ENCODE data around the gene HEPHL1. TPM values are rescaled to one million over a fixed set of nuclear protein-coding genes. Genes with fewer than 3 reads are reported as not detected.
A peak's percentile ranks its signal among the peaks of the same experiment; 100 is the strongest.

HEPHL1 gene
- total RNA-seq, 1 donor from 2014 or later, result not detected

DNA sequence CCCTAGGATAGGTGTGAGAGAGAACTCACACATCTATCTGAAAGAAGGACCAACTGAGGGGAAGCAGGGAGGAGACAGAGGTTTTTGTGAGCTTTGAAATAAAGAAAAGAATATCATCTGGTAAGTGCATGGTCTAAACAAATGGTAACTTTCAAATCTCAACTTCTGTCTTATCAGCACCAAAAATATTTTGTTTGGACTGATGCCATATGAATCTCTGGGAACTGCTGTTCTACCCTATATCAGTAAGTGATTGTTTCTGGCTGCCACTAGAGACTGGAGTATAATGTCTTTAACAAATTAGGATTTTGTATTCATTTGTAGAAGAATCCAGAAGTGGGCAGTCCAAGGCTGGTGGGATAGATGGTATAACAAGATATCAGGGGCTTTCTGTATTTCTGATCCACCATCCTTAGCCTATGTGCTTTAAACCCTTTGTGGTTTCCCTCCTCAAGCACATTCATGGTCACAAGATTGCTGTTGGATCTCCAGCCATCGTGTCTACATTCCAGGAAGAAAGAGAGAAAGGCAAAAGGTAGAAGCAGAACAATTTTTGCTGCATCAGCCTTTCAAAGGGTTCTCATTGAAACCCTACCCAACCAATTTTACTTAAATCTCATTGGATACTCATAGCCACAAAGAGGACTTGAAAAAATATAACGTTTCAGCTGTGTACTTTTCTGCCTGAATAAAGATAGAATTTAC is 4.7 kb downstream of the HEPHL1 start:
- Histone ChIP-seq H3K27ac (replicated peaks) (peak overlapping the region; percentile 32), H3K4me3 (no peak overlapping the region), H3K9me3 (replicated peaks) (peaks cover 27% of the 10 kb centered on the region), H3K36me3 (no peaks in the 10 kb centered on the region), H3K4me1 (no peaks in the 10 kb centered on the region), H3K27me3 (ENCODE audit: low read depth) (no peaks in the 10 kb centered on the region)
- no peak for DNase-seq
- intact Hi-C loops (cut with micrococcal nuclease), result no loop called here
- TF ChIP-seq, protein P1, sequence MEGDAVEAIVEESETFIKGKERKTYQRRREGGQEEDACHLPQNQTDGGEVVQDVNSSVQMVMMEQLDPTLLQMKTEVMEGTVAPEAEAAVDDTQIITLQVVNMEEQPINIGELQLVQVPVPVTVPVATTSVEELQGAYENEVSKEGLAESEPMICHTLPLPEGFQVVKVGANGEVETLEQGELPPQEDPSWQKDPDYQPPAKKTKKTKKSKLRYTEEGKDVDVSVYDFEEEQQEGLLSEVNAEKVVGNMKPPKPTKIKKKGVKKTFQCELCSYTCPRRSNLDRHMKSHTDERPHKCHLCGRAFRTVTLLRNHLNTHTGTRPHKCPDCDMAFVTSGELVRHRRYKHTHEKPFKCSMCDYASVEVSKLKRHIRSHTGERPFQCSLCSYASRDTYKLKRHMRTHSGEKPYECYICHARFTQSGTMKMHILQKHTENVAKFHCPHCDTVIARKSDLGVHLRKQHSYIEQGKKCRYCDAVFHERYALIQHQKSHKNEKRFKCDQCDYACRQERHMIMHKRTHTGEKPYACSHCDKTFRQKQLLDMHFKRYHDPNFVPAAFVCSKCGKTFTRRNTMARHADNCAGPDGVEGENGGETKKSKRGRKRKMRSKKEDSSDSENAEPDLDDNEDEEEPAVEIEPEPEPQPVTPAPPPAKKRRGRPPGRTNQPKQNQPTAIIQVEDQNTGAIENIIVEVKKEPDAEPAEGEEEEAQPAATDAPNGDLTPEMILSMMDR (IDR thresholded peaks at IDR 0.05; ENCODE audit: borderline replicate concordance), result no peak

DNA sequence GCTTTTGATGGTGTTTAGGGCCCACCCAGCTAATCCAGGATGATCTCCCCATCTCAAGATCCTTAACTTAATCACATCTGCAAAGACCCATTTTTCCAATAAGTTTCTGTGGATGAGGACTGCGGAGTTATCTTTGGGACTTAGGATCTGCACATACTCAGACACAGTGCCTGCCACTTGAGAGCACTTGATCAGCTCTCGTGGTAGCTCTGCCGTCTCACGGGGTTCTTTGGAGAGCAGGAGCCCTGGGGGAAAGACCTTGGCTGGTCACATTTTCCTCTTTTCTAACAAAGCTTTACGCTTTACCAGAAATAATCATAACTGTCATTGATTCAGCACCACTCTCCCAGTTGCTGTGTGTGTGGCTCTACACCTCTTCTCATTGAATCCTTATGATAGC is 6.1 kb downstream of the HEPHL1 start:
- H3K27me3 ChIP-seq (ENCODE audit: low read depth), result no peaks in the 10 kb centered on the region
- H3K4me3 ChIP-seq, result no peak overlapping the region
- no peak overlapping the region for H3K27ac ChIP-seq (replicated peaks)
- TF ChIP-seq, protein P1 (IDR thresholded peaks at IDR 0.05; ENCODE audit: borderline replicate concordance), result no peak
- H3K4me1 ChIP-seq, result no peaks in the 10 kb centered on the region
- no peaks in the 10 kb centered on the region for H3K36me3 ChIP-seq
- no peak for DNase-seq
- peaks cover 27% of the 10 kb centered on the region for H3K9me3 ChIP-seq (replicated peaks)
- intact Hi-C loops (cut with micrococcal nuclease), result no loop called here

DNA sequence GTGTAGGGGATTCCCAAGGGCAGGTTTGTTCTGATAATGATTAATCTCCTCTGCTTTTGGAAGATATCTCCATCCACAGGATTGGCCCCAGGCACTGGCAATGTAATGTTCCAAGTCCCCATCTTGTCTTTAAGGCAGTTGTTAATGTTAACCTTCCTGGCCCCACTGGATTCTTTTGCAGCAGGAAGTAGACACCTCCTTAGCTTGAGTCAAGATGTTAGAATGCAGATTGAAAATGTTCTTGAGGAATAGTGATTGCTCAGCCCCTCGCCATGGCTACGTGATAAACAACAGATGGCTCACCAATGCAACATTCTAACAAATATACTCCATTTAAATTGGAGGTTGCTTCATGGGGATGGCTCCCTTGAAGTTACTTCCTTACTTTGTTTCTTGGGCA is 7.3 kb downstream of the HEPHL1 start:
- TF ChIP-seq, protein P1 (IDR thresholded peaks at IDR 0.05; ENCODE audit: borderline replicate concordance), result no peak
- no peaks in the 10 kb centered on the region for H3K4me1 ChIP-seq
- no peak overlapping the region for H3K27ac ChIP-seq (replicated peaks)
- intact Hi-C loops (cut with micrococcal nuclease), result no loop called here
- no peaks in the 10 kb centered on the region for H3K36me3 ChIP-seq
- H3K27me3 ChIP-seq (ENCODE audit: low read depth), result peaks cover 3% of the 10 kb centered on the region
- no peak overlapping the region for H3K4me3 ChIP-seq
- H3K9me3 ChIP-seq (replicated peaks), result peaks cover 27% of the 10 kb centered on the region
- DNase-seq, result no peak

- no peak overlapping the region for H3K27ac ChIP-seq (replicated peaks)
- H3K4me3 ChIP-seq, result no peak overlapping the region
- H3K27me3 ChIP-seq (ENCODE audit: low read depth), result peaks cover 3% of the 10 kb centered on the region
- DNase-seq, result no peak
- TF ChIP-seq, protein P1 (IDR thresholded peaks at IDR 0.05; ENCODE audit: borderline replicate concordance), result no peak
- H3K36me3 ChIP-seq, result no peaks in the 10 kb centered on the region
- peaks cover 27% of the 10 kb centered on the region for H3K9me3 ChIP-seq (replicated peaks)
- intact Hi-C loops (cut with micrococcal nuclease), result no loop called here
- H3K4me1 ChIP-seq, result no peaks in the 10 kb centered on the region
These were observed 8.9 kb downstream of the HEPHL1 start for GRCh38 chr11:94030059-94030458.

DNA sequence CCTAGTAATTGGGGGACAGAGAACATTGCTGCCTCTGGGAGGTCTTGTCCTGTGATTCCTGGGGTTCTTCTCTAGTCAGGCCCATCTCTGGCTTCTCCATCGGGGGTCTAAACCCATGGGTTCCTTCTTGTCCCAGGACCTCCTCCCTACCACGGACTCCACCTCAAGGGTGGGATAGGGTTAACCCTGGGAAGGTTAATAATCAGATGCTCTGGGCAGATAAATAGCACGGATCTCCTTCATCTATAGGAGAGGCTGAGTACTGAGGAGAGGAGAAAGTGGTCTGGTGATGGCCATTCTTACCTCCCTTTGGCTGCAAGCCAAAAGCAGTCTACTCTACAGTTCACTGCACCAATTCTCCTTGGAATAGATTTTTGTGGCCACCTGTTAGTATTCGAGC is 10.5 kb downstream of the HEPHL1 start:
- peaks cover 17% of the 10 kb centered on the region for H3K9me3 ChIP-seq (replicated peaks)
- intact Hi-C loops (cut with micrococcal nuclease), result no loop called here
- no peak overlapping the region for H3K4me3 ChIP-seq
- no peak overlapping the region for H3K27ac ChIP-seq (replicated peaks)
- peaks cover 3% of the 10 kb centered on the region for H3K27me3 ChIP-seq (ENCODE audit: low read depth)
- no peaks in the 10 kb centered on the region for H3K4me1 ChIP-seq
- H3K36me3 ChIP-seq, result no peaks in the 10 kb centered on the region
- no peak for DNase-seq
- TF ChIP-seq, protein P1 (IDR thresholded peaks at IDR 0.05; ENCODE audit: borderline replicate concordance), result no peak
